HepG2 (cell line): ENCODE results near the gene TTC28. TPM values are rescaled to one million over a fixed set of nuclear protein-coding genes. Genes with fewer than 3 reads are reported as not detected.

Experiments
- ATAC-seq: fragments of 200-7000 bp; cut with Tn5 transposase; 3 replicates; pipeline ENCODE4 v1.9.1; 2020; ENCODE audit warnings: mild to moderate bottlenecking, moderate library complexity
- BruUV-seq: library from RNA; stranded (reverse); fragments of 400-500 nt; replicated peaks from 2 replicates; lab custom pipeline; 2021; lab: Mats Ljungman, UMichigan
- CTCF ChIA-PET: fragments of 300-600 bp; formaldehyde crosslinking; extraction: SDS; loops from one replicate; lab custom pipeline; 2021; ENCODE audit warnings: low total read pairs, inconsistent platforms, low intra/inter-chr PET ratio; lab: Yijun Ruan, JAX
- POLR2A ChIA-PET: fragments of 350-600 bp; sonication (Branson Sonifier 250); formaldehyde crosslinking; loops from one replicate; lab custom pipeline; 2020; ENCODE audit warnings: antibody characterized with exemption, inconsistent platforms; lab: Yijun Ruan, JAX
- DNase-seq: peaks from one replicate; pipeline ENCODE4 v3.0.0-alpha.2; 2015; ENCODE audit warnings: low spot score
- FAIRE-seq: peaks from 3 replicates; lab custom pipeline; 2011; peaks lifted over from hg19 to GRCh38; lab: Jason Lieb, UNC
- H2AFZ ChIP-seq: one replicate; pipeline ENCODE4 v1.6.1; 2011; ENCODE audit warnings: low read length, inconsistent platforms
- H3K27ac ChIP-seq: fragments of 300-600 bp; 3 replicates; pipeline ENCODE4 v1.8.0; 2011; ENCODE audit warnings: mixed run types, mild to moderate bottlenecking, mixed read lengths, low read length, inconsistent platforms; ENCODE audit not compliant: insufficient read depth; ENCODE audit errors: extremely low read length
- H3K27me3 ChIP-seq, 2 experiments: fragments of 200-600 bp in 1 of 2; 2 replicates in 1 of 2; 3 replicates in 1 of 2; pipeline versions ENCODE4 v1.6.0 to v1.8.0; 2011; ENCODE audit warnings: low read length in 2 of 2, mild to moderate bottlenecking in 2 of 2, moderate library complexity in 2 of 2, inconsistent platforms in 1 of 2; ENCODE audit not compliant: insufficient read depth in 2 of 2, control insufficient read depth in 1 of 2
- H3K36me3 ChIP-seq, 2 experiments: fragments of 200-600 bp in 1 of 2; replicated peaks in 1 of 2; 2 replicates in 1 of 2; 3 replicates in 1 of 2; pipeline versions ENCODE4 v1.5.1 to v1.8.0; 2011; ENCODE audit warnings: low read length in 2 of 2, inconsistent platforms in 1 of 2; ENCODE audit not compliant: insufficient read depth in 2 of 2, control insufficient read depth in 1 of 2
- H3K4me1 ChIP-seq: 2 replicates; pipeline ENCODE4 v1.5.1; 2012; ENCODE audit warnings: low read length, inconsistent platforms; ENCODE audit not compliant: insufficient read depth
- H3K4me2 ChIP-seq: 2 replicates; pipeline ENCODE4 v1.6.0; 2011; ENCODE audit warnings: low read depth, low read length, inconsistent platforms
- H3K4me3 ChIP-seq, 3 experiments: fragments of 200-600 bp in 1 of 3; sonication (generic), shearing (Covaris generic) in 1 of 3; replicated peaks in 1 of 3; 2 replicates each; pipeline ENCODE4 v1.5.1; 2011 to 2016; ENCODE audit warnings: low read length in 3 of 3, inconsistent platforms in 2 of 3, low read depth in 2 of 3, mild to moderate bottlenecking in 2 of 3, control low read depth in 1 of 3, mixed read lengths in 1 of 3; ENCODE audit not compliant: insufficient read depth in 1 of 3
- H3K79me2 ChIP-seq: one replicate; pipeline ENCODE4 v1.6.1; 2011; ENCODE audit warnings: low read length, inconsistent platforms; ENCODE audit not compliant: insufficient read depth
- H3K9ac ChIP-seq: 2 replicates; pipeline ENCODE4 v1.6.0; 2011; ENCODE audit warnings: mild to moderate bottlenecking, low read depth, low read length, inconsistent platforms; ENCODE audit not compliant: insufficient read depth
- H3K9me3 ChIP-seq: 2 replicates; pipeline ENCODE4 v1.5.1; 2012; ENCODE audit warnings: mild to moderate bottlenecking, low read length
- H4K20me1 ChIP-seq: 2 replicates; pipeline ENCODE4 v1.6.0; 2011; ENCODE audit warnings: inconsistent platforms, mild to moderate bottlenecking, low read length, moderate library complexity; ENCODE audit not compliant: insufficient read depth
- CBX1 ChIP-seq: IDR thresholded peaks from one replicate; pipeline ENCODE4 v1.6.1; 2016; ENCODE audit warnings: antibody characterized with exemption, low read depth
- CBX5 ChIP-seq: sonication (generic); formaldehyde crosslinking; IDR thresholded peaks from 2 replicates; pipeline ENCODE4 v1.4.0; 2020; ENCODE audit warnings: missing genetic modification reagents, borderline replicate concordance
- DMTF1 ChIP-seq: sonication (generic); formaldehyde crosslinking; IDR thresholded peaks from 2 replicates; pipeline ENCODE4 v1.4.0; 2020; ENCODE audit warnings: mild to moderate bottlenecking, missing genetic modification reagents
- FOXC1 ChIP-seq: sonication (generic); formaldehyde crosslinking; IDR thresholded peaks from 2 replicates; pipeline ENCODE4 v1.8.0; 2022; ENCODE audit warnings: mild to moderate bottlenecking, missing genetic modification reagents, borderline replicate concordance
- HOXA5 ChIP-seq: sonication (generic); formaldehyde crosslinking; IDR thresholded peaks from 2 replicates; pipeline ENCODE4 v1.4.0; 2020; ENCODE audit warnings: missing genetic modification reagents
- IRF1 ChIP-seq: sonication (generic); formaldehyde crosslinking; IDR thresholded peaks from 2 replicates; pipeline ENCODE4 v1.4.0; 2020; ENCODE audit warnings: low read depth, mild to moderate bottlenecking, missing genetic modification reagents
- KLF12 ChIP-seq: sonication (generic); formaldehyde crosslinking; IDR thresholded peaks from 2 replicates; pipeline ENCODE4 v1.4.0; 2020; ENCODE audit warnings: missing genetic modification reagents, borderline replicate concordance
- NFYC ChIP-seq: IDR thresholded peaks from 2 replicates; pipeline ENCODE4 v1.6.1; 2016; ENCODE audit warnings: missing genetic modification reagents, missing compliant biosample characterization
- RERE ChIP-seq: IDR thresholded peaks from 2 replicates; pipeline ENCODE4 v1.6.1; 2016; ENCODE audit warnings: low read depth, missing genetic modification reagents, missing compliant biosample characterization
- SRY ChIP-seq: sonication (generic); formaldehyde crosslinking; IDR thresholded peaks from 2 replicates; pipeline ENCODE4 v1.8.0; 2022; ENCODE audit warnings: mild to moderate bottlenecking, missing genetic modification reagents
- SUZ12 ChIP-seq: fragments of 150-350 bp; IDR thresholded peaks from 2 replicates; pipeline ENCODE4 v1.6.1; 2014; ENCODE audit warnings: low read depth, low read length
- TCF7L2 ChIP-seq: IDR thresholded peaks from 2 replicates; pipeline ENCODE4 v1.6.1; 2011; ENCODE audit warnings: mild to moderate bottlenecking, low read depth, low read length, moderate library complexity
- ZEB1 ChIP-seq: IDR thresholded peaks from 2 replicates; pipeline ENCODE4 v1.6.1; 2012; ENCODE audit warnings: mild to moderate bottlenecking, low read depth, inconsistent platforms; ENCODE audit not compliant: insufficient replicate concordance
- ZNF766 ChIP-seq: sonication (generic); formaldehyde crosslinking; IDR thresholded peaks from 2 replicates; pipeline ENCODE4 v1.5.0; 2020; ENCODE audit warnings: missing genetic modification reagents, borderline replicate concordance
- ZXDC ChIP-seq: sonication (generic); formaldehyde crosslinking; IDR thresholded peaks from 2 replicates; pipeline ENCODE4 v1.5.0; 2020; ENCODE audit warnings: mild to moderate bottlenecking, missing genetic modification reagents
- WGBS: methylation state at CpG from one replicate; pipeline ENCODE4 v1.1.6; 2017; ENCODE audit warnings: low lambda C conversion rate; 5-methylcytosine and 5-hydroxymethylcytosine counted together
- in situ Hi-C: cut with HindIII; loops from 2 replicates; pipeline ENCODE4 v1.10.0; 2017; ENCODE audit warnings: low pct_unique_long_range_greater_than_20kb; ENCODE audit not compliant: extremely low pct_ligation_motif_present
- intact Hi-C: fragments of 100-400 bp; cut with micrococcal nuclease; formaldehyde crosslinking; loops from one replicate; pipeline ENCODE4 v1.10.0; 2022; ENCODE audit not compliant: unreplicated experiment
- polyA plus RNA-seq, 8 experiments: library from polyadenylated mRNA; depleted of rRNA in 3 of 8; stranded (reverse) in 7 of 8; unstranded in 1 of 8; fragments of >200 nt; fragmentation: Illumina TruSeq in 4 of 8; extraction: Trizol in 4 of 8; gene quantifications; 2 replicates each; pipeline versions ENCODE4 v1.2.1 to v1.2.3, GENCODE V29; 2011 to 2016; ENCODE audit warnings: low read depth in 4 of 8, missing spikeins in 1 of 8, mixed read lengths in 1 of 8; ENCODE audit not compliant: insufficient read depth in 1 of 8
- total RNA-seq, 5 experiments: library from RNA; depleted of rRNA; stranded (reverse); fragments of >200 nt; fragmentation: Illumina TruSeq; extraction: Trizol; gene quantifications; 2 replicates each; pipeline ENCODE4 v1.2.3, GENCODE V29; 2016; ENCODE audit warnings: low read depth in 1 of 5

The TTC28 gene
- total and polyA plus RNA-seq, 2 of the 13 experiments (the other 11 are each of a cell fraction or from before 2014, with no cell fraction given): 4.2 to 13.1 TPM

GRCh38 chr22:28097627-28098026, 582.0 kb downstream of the TTC28 start:
- no peak overlapping the region for H3K4me3 ChIP-seq
- in situ Hi-C loops: no loop called here
- intact Hi-C loops: no loop called here
- H3K27ac ChIP-seq: no peak overlapping the region
- no peaks in the 10 kb centered on the region for H4K20me1 ChIP-seq
- H2AFZ ChIP-seq: no peak overlapping the region
- POLR2A ChIA-PET: no interaction called here
- H3K36me3 ChIP-seq: peaks cover 5 to 45% of the 10 kb centered on the region in 2 experiments
- no peak overlapping the region for H3K9ac ChIP-seq
- 89% methylated on average over 3 of the region's 3 CpGs for WGBS
- no peaks in the 10 kb centered on the region for H3K27me3 ChIP-seq
- H3K79me2 ChIP-seq: no peaks in the 10 kb centered on the region
- ATAC-seq (no peak), DNase-seq (no peak), FAIRE-seq (no peak)
- no peaks in the 10 kb centered on the region for H3K4me1 ChIP-seq
- no peaks in the 10 kb centered on the region for H3K9me3 ChIP-seq
- no peak overlapping the region for H3K4me2 ChIP-seq
- CTCF ChIA-PET: no interaction called here
- no TSS peak for BruUV-seq
- no peak for TF ChIP-seq ZEB1
- no peak for TF ChIP-seq ZXDC (CRISPR knock-in tag)
- TF ChIP-seq KLF12 (CRISPR knock-in tag): no peak
- TF ChIP-seq IRF1: no peak
- TF ChIP-seq CBX5: no peak
- no peak for TF ChIP-seq ZNF766 (CRISPR knock-in tag)
- no peak for TF ChIP-seq TCF7L2
- TF ChIP-seq RERE (CRISPR knock-in tag): no peak
- no peak for TF ChIP-seq DMTF1
- no peak for TF ChIP-seq FOXC1 (CRISPR knock-in tag)
- TF ChIP-seq NFYC (CRISPR knock-in tag): no peak
- TF ChIP-seq HOXA5 (CRISPR knock-in tag): no peak
- no peak for TF ChIP-seq SUZ12
- no peak for TF ChIP-seq CBX1
- TF ChIP-seq SRY: no peak
